BE2C (cell line): Measurements from ENCODE around the gene NAALADL1.

ENCODE experiments used
- DNase-seq: peaks from one replicate; pipeline ENCODE4 v3.0.0-alpha.2; 2020
- H3K27me3 ChIP-seq: fragments of 250-450 bp; sonication (Bioruptor Pico); 2 replicates; pipeline ENCODE4 v1.5.1; 2020; ENCODE audit warnings: mild to moderate bottlenecking
- H3K36me3 ChIP-seq: fragments of 250-450 bp; sonication (Bioruptor Pico); 2 replicates; pipeline ENCODE4 v1.5.1; 2020; ENCODE audit warnings: mild to moderate bottlenecking
- H3K4me1 ChIP-seq: fragments of 250-450 bp; sonication (Bioruptor Pico); 2 replicates; pipeline ENCODE4 v1.5.1; 2020
- H3K4me3 ChIP-seq: 2 replicates; pipeline ENCODE4 v1.5.1; 2011; ENCODE audit warnings: low read depth, low read length
- H3K9me3 ChIP-seq: fragments of 250-450 bp; sonication (Bioruptor Pico); 2 replicates; pipeline ENCODE4 v1.5.1; 2020
- CTCF ChIP-seq: IDR thresholded peaks from 2 replicates; pipeline ENCODE4 v1.5.1; 2012; ENCODE audit warnings: mild to moderate bottlenecking, low read depth, low read length

Gene NAALADL1

GRCh38 chr11:65059523-65059922, 1.2 kb upstream of the NAALADL1 start:
- H3K4me3 ChIP-seq = no peak overlapping the region
- no peak for DNase-seq
- no peaks in the 10 kb centered on the region for H3K9me3 ChIP-seq
- H3K36me3 ChIP-seq = no peaks in the 10 kb centered on the region
- no peaks in the 10 kb centered on the region for H3K27me3 ChIP-seq
- TF ChIP-seq CTCF = no peak
- H3K4me1 ChIP-seq = no peaks in the 10 kb centered on the region

GRCh38 chr11:65058012-65058411, 341 bp downstream of the NAALADL1 start:
- DNase-seq = no peak
- TF ChIP-seq CTCF = no peak

GRCh38 chr11:65057526-65057925, 827 bp downstream of the NAALADL1 start:
- DNase-seq = no peak
- Histone ChIP-seq H3K36me3 (no peaks in the 10 kb centered on the region), H3K9me3 (no peaks in the 10 kb centered on the region), H3K4me1 (no peaks in the 10 kb centered on the region), H3K4me3 (no peak overlapping the region), H3K27me3 (no peaks in the 10 kb centered on the region)
- TF ChIP-seq CTCF = no peak

More at GRCh38 chr11:65058012-65058411, 341 bp downstream of the NAALADL1 start:
- Histone ChIP-seq H3K4me1 (no peaks in the 10 kb centered on the region), H3K9me3 (no peaks in the 10 kb centered on the region), H3K4me3 (no peak overlapping the region), H3K27me3 (no peaks in the 10 kb centered on the region), H3K36me3 (no peaks in the 10 kb centered on the region)

GRCh38 chr11:65056999-65057398, 1.4 kb downstream of the NAALADL1 start:
- Histone ChIP-seq H3K4me3 (no peak overlapping the region), H3K9me3 (no peaks in the 10 kb centered on the region), H3K27me3 (no peaks in the 10 kb centered on the region), H3K4me1 (no peaks in the 10 kb centered on the region), H3K36me3 (no peaks in the 10 kb centered on the region)
- DNase-seq = no peak
- TF ChIP-seq CTCF = no peak

- no peak for TF ChIP-seq CTCF
- DNase-seq = no peak
These were observed 2.8 kb downstream of the NAALADL1 start for GRCh38 chr11:65055538-65055937.

GRCh38 chr11:65053827-65054508, 4.4 kb downstream of the NAALADL1 start:
- DNase-seq = no peak
- no peaks in the 10 kb centered on the region for H3K36me3 ChIP-seq
- H3K9me3 ChIP-seq = no peaks in the 10 kb centered on the region
- no peaks in the 10 kb centered on the region for H3K27me3 ChIP-seq
- no peaks in the 10 kb centered on the region for H3K4me1 ChIP-seq
- TF ChIP-seq CTCF = no peak
- no peak overlapping the region for H3K4me3 ChIP-seq

More at GRCh38 chr11:65055538-65055937, 2.8 kb downstream of the NAALADL1 start:
- no peaks in the 10 kb centered on the region for H3K36me3 ChIP-seq
- no peaks in the 10 kb centered on the region for H3K9me3 ChIP-seq
- H3K27me3 ChIP-seq = no peaks in the 10 kb centered on the region
- no peaks in the 10 kb centered on the region for H3K4me1 ChIP-seq
- no peak overlapping the region for H3K4me3 ChIP-seq
